Measurements from ENCODE around the gene AMMECR1.

AMMECR1 gene

DNA sequence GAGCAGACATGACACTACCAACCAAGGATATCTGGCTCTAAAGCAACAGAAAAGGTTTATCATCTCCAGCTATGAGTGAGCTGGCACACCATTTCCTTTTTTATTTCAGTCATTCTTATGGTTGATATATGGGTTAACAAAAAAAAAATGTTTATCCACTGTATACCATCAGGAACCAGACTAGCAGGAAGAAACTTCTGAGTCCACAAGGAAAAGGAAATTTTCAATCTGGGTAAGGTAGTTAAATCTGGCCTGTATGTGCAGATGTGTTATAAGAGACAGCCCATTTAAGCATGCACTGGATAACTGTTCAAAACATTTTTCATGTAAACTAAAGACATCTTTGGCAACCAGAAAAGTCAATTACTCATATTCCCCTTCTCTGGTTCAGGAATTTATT, 35.0 kb downstream of the AMMECR1 start:
- intact Hi-C loops (cut with DNase I; ENCODE audit: low total_unique reads): no loop called here
- no peak for DNase-seq
- Histone ChIP-seq H3K4me3 (no peak overlapping the region), H3K36me3 (no peaks in the 10 kb centered on the region), H3K27me3 (no peaks in the 10 kb centered on the region), H3K9me3 (no peaks in the 10 kb centered on the region), H3K27ac (no peak overlapping the region), H3K4me1 (no peaks in the 10 kb centered on the region)
- TF ChIP-seq, protein P1, sequence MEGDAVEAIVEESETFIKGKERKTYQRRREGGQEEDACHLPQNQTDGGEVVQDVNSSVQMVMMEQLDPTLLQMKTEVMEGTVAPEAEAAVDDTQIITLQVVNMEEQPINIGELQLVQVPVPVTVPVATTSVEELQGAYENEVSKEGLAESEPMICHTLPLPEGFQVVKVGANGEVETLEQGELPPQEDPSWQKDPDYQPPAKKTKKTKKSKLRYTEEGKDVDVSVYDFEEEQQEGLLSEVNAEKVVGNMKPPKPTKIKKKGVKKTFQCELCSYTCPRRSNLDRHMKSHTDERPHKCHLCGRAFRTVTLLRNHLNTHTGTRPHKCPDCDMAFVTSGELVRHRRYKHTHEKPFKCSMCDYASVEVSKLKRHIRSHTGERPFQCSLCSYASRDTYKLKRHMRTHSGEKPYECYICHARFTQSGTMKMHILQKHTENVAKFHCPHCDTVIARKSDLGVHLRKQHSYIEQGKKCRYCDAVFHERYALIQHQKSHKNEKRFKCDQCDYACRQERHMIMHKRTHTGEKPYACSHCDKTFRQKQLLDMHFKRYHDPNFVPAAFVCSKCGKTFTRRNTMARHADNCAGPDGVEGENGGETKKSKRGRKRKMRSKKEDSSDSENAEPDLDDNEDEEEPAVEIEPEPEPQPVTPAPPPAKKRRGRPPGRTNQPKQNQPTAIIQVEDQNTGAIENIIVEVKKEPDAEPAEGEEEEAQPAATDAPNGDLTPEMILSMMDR (IDR thresholded peaks at IDR 0.05): no peak

DNA sequence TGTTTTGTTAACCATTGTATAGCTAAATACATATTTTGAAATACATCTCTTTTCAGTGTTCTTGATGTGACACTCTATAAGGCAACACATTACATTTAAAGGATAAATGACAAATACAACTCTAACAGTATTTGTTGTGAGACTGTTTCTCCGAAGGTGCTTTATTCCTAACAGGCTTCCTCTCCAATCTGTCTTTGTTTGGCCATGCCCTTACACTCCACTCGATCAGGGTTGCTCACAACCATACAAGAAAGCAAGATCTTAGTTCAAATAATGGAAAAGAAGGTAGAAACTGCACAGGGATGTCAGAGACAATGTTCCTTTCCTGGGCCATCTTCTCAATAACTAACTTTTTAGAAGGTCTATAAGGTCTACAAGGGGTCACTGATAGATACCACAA, 36.5 kb downstream of the AMMECR1 start:
- Histone ChIP-seq H3K27ac (no peak overlapping the region), H3K27me3 (no peaks in the 10 kb centered on the region), H3K36me3 (no peaks in the 10 kb centered on the region), H3K9me3 (no peaks in the 10 kb centered on the region), H3K4me3 (no peak overlapping the region), H3K4me1 (no peaks in the 10 kb centered on the region)
- no peak for DNase-seq
- TF ChIP-seq, protein P1 (IDR thresholded peaks at IDR 0.05): no peak
- intact Hi-C loops (cut with DNase I; ENCODE audit: low total_unique reads): no loop called here

DNA sequence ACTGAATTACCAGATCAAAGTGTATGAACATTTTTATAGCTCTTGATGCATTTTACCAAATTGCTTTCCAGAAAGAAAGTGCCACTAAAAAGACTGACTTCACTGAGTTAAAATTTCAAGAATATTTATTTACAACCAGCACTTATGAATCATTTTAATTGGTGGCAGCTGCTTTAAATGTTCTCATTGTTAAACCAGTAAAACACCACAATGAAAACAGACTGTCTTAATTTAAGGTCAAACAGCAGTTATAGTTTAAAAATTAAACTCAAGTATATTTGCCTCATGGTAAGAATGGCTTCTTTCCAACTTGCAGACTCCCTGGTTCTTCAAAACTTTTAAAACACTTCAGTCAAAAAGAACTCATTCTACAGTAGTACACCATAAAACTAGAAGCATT, 36.9 kb downstream of the AMMECR1 start:
- no peak for DNase-seq
- no peak overlapping the region for H3K4me3 ChIP-seq
- no peaks in the 10 kb centered on the region for H3K4me1 ChIP-seq
- no peaks in the 10 kb centered on the region for H3K27me3 ChIP-seq
- intact Hi-C loops (cut with DNase I; ENCODE audit: low total_unique reads): no loop called here
- no peaks in the 10 kb centered on the region for H3K9me3 ChIP-seq
- no peaks in the 10 kb centered on the region for H3K36me3 ChIP-seq
- no peak overlapping the region for H3K27ac ChIP-seq
- TF ChIP-seq, protein P1 (IDR thresholded peaks at IDR 0.05): no peak

DNA sequence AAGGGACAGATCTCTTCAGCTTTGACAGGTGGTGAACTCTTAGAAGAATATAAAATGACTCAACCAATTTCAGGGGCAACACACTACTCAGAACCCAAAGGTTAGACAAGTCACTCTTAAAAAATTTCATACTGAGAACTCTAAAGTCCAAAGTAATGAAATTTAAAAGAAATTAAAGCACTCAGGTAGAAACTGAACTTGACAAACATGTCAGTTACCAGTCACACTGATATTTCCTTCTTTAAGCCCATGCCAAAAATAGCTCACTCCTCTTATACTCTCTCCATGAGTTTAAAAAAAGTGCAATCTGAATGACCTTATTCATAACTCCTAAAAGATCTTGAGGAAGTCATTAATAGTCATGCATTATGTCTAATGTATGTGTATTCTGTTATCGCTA, 40.3 kb downstream of the AMMECR1 start:
- intact Hi-C loops (cut with DNase I; ENCODE audit: low total_unique reads): no loop called here
- no peaks in the 10 kb centered on the region for H3K36me3 ChIP-seq
- no peaks in the 10 kb centered on the region for H3K4me1 ChIP-seq
- DNase-seq: no peak
- TF ChIP-seq, protein P1 (IDR thresholded peaks at IDR 0.05): no peak
- H3K27me3 ChIP-seq: no peaks in the 10 kb centered on the region
- no peak overlapping the region for H3K27ac ChIP-seq
- no peak overlapping the region for H3K4me3 ChIP-seq
- no peaks in the 10 kb centered on the region for H3K9me3 ChIP-seq

DNA sequence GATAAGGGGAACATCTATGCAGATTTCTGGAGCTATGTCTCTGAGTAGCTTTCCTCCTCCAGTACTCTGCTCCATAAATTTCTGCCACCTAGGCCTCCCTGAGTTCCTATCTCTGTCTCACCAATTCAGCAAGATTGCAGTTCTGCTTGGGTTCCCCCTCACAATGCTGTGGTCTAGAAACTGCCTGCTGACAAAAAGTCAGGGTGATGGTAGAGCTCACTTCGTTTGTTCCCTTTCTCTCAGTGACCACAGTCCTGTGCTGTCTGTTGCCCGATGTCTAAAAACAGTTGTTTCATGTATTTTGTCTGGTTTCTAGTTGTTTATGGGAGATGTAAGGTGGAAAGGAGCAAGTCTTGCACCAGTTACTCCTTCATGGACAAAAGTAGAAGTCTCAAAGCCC, 41.1 kb downstream of the AMMECR1 start:
- H3K4me1 ChIP-seq: no peaks in the 10 kb centered on the region
- H3K27me3 ChIP-seq: no peaks in the 10 kb centered on the region
- intact Hi-C loops (cut with DNase I; ENCODE audit: low total_unique reads): no loop called here
- TF ChIP-seq, protein P1 (IDR thresholded peaks at IDR 0.05): no peak
- no peaks in the 10 kb centered on the region for H3K36me3 ChIP-seq
- H3K9me3 ChIP-seq: no peaks in the 10 kb centered on the region
- DNase-seq: no peak
- H3K27ac ChIP-seq: no peak overlapping the region
- H3K4me3 ChIP-seq: no peak overlapping the region

DNA sequence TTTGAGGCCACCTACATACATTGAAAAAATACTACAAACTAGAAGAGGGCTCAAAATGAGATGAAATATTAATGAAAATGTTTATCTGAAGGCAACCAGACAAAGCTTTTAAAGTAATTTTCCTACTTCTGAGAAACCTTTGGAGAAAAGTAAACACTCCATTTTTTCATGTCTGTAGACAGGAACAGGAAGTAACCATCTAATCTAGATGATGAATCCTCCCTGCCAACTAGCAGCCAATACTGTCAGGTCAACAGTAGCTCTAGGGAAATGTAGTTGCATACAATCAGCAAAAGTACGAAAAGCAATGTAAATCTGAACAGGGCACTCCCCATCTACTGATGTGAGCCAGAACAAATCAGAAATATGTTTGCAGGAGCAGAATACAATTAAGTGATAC, 49.0 kb downstream of the AMMECR1 start:
- Histone ChIP-seq H3K36me3 (no peaks in the 10 kb centered on the region), H3K4me1 (peaks cover 0 to 6% (median 0%) of the 10 kb centered on the region in 4 donors), H3K4me3 (no peak overlapping the region), H3K27ac (no peak overlapping the region), H3K27me3 (no peaks in the 10 kb centered on the region), H3K9me3 (no peaks in the 10 kb centered on the region)
- DNase-seq: no peak
- intact Hi-C loops (cut with DNase I; ENCODE audit: low total_unique reads): no loop called here
- TF ChIP-seq, protein P1 (IDR thresholded peaks at IDR 0.05): no peak

Measured in tibial artery (tissue), 4 donors.